ENCODE measurements around the gene IL1A.

IL1A gene

DNA sequence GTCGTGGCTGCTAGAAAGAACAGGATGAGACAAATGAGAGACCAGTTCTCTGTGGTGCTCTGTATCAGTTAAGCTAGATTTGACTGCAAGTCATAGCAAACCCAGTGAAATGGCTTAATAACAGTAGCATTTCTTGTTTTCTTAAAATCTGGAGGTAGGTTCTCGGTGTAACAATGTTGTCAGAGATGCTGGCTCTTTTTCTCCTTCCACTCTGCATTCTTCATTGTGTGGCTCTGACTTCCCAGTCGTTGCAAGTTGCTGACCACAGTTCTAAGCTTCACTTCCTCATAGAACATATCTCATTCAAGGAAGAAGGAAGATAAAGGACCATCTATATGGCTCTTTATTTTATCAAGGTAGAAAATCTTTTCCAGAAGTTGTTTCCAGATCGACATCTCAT, 12.0 kb downstream of the IL1A start:
- POLR2A ChIA-PET: no interaction called here
- DNase-seq (ENCODE audit: extremely low spot score): no peak
- CTCF ChIA-PET: no interaction called here
- no peak for TF ChIP-seq FOXK2 (IDR thresholded peaks at IDR 0.05)
- TF ChIP-seq FOXA1 (IDR thresholded peaks at IDR 0.05): no peak
- TF ChIP-seq ARNT (IDR thresholded peaks at IDR 0.05): no peak
- no peak for TF ChIP-seq BHLHE40 (IDR thresholded peaks at IDR 0.05; ENCODE audit: borderline replicate concordance)

DNA sequence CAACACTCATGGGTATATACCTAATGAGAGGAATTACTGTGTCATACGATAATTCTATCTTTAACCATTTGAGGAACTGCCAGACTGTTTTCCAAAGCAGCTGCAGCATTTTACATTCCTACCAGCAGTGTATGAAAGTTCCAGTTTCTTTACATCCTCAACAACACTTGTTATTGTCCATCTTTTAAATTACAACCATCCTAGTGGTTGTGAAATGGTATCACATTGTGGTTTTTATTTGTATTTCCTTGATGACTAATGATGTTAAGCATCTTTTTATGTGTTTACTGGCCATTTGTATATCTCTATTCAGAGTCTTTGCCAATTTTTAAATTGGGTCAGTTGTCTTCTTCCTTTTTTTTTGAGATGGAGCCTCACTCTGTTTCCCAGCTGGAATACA, 15.9 kb downstream of the IL1A start:
- CTCF ChIA-PET: no interaction called here
- no peak for DNase-seq (ENCODE audit: extremely low spot score)
- TF ChIP-seq ELF4 (IDR thresholded peaks at IDR 0.05): no peak
- TF ChIP-seq ZNF384 (IDR thresholded peaks at IDR 0.05): no peak
- no peak for TF ChIP-seq LEF1 (IDR thresholded peaks at IDR 0.05; ENCODE audit: borderline replicate concordance)
- no peak for TF ChIP-seq ARNT (IDR thresholded peaks at IDR 0.05)
- no peak for TF ChIP-seq SP1 (IDR thresholded peaks at IDR 0.05)
- TF ChIP-seq, protein P1, sequence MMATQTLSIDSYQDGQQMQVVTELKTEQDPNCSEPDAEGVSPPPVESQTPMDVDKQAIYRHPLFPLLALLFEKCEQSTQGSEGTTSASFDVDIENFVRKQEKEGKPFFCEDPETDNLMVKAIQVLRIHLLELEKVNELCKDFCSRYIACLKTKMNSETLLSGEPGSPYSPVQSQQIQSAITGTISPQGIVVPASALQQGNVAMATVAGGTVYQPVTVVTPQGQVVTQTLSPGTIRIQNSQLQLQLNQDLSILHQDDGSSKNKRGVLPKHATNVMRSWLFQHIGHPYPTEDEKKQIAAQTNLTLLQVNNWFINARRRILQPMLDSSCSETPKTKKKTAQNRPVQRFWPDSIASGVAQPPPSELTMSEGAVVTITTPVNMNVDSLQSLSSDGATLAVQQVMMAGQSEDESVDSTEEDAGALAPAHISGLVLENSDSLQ (IDR thresholded peaks at IDR 0.05): no peak
- TF ChIP-seq L3MBTL2 (conservative IDR thresholded peaks at IDR 0.05): no peak
- no peak for TF ChIP-seq BHLHE40 (IDR thresholded peaks at IDR 0.05; ENCODE audit: borderline replicate concordance)
- TF ChIP-seq FOXA1 (IDR thresholded peaks at IDR 0.05): no peak
- no peak for TF ChIP-seq TARDBP (IDR thresholded peaks at IDR 0.05)
- no peak for TF ChIP-seq HDGF (IDR thresholded peaks at IDR 0.05; ENCODE audit: borderline replicate concordance)
- TF ChIP-seq CTBP1 (IDR thresholded peaks at IDR 0.05; ENCODE audit: borderline replicate concordance): no peak
- no peak for TF ChIP-seq FOXK2 (IDR thresholded peaks at IDR 0.05)
- no peak for TF ChIP-seq FOXM1 (IDR thresholded peaks at IDR 0.05; ENCODE audit: borderline replicate concordance)
- no peak for TF ChIP-seq NFRKB (IDR thresholded peaks at IDR 0.05)
- no peak for TF ChIP-seq SUZ12 (IDR thresholded peaks at IDR 0.05)
- POLR2A ChIA-PET: no interaction called here

DNA sequence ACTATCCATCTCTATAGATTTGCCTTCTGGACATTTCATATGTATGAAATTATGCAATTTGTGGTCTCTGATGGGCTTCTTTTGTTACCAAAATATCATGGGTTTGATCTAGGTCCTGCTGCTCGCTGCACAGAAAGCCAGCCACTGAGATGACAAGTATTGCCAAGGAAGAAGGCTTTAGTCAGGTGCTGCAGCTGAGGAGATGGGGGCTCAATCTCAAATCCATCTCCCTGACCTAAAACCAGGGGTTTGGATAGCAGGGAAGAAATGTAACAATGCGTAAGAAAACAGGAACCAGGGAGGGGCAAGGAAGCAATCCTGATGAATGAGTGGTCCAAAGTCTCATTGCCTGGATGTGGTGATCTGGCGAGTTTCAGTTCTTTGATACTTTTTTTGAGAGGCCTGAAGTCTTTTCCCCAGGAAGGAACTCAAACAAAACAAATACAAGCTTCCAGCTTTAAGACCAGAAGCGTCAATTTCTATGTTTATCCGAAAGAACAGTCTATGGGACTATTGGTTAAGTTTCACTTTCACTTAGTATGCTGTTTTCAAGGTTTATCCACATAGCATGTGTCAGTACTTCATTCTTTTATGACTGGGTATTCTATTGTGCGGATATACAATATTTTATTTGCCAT, 16.5 kb downstream of the IL1A start:
- TF ChIP-seq HDGF (IDR thresholded peaks at IDR 0.05; ENCODE audit: borderline replicate concordance) (no peak), LEF1 (IDR thresholded peaks at IDR 0.05; ENCODE audit: borderline replicate concordance) (no peak), SUZ12 (IDR thresholded peaks at IDR 0.05) (no peak), ELF4 (IDR thresholded peaks at IDR 0.05) (no peak), CTBP1 (IDR thresholded peaks at IDR 0.05; ENCODE audit: borderline replicate concordance) (no peak), ARNT (IDR thresholded peaks at IDR 0.05) (no peak), ZNF384 (IDR thresholded peaks at IDR 0.05) (no peak), FOXA1 (IDR thresholded peaks at IDR 0.05) (no peak), SP1 (IDR thresholded peaks at IDR 0.05) (no peak), TARDBP (IDR thresholded peaks at IDR 0.05) (no peak), L3MBTL2 (conservative IDR thresholded peaks at IDR 0.05) (no peak), FOXK2 (IDR thresholded peaks at IDR 0.05) (no peak), NFRKB (IDR thresholded peaks at IDR 0.05) (no peak), BHLHE40 (IDR thresholded peaks at IDR 0.05; ENCODE audit: borderline replicate concordance) (no peak)
- TF ChIP-seq, protein P1 (IDR thresholded peaks at IDR 0.05): no peak
- ChIA-PET POLR2A (no interaction called here), CTCF (no interaction called here)
- no peak for DNase-seq (ENCODE audit: extremely low spot score)

DNA sequence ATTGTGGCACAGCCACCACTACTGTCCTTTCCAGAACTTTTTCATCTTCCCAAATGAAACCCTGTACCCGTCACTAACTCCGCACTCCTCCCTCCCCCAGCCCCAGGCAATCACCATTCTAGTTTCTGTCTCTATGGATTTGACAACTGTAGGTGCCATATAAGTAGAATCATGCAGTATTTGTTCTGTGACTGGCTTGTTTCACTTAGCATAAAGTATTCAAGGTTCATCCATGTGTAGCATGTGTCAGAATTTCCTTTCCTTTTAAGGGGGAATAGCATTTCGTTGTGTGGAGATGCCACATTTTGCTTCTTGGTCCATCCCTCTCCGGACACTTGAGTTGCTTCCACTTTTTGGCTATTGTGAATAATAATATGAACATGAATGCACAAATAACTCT, 19.0 kb downstream of the IL1A start:
- no peak for DNase-seq (ENCODE audit: extremely low spot score)
- TF ChIP-seq FOXK2 (IDR thresholded peaks at IDR 0.05): no peak
- TF ChIP-seq HDGF (IDR thresholded peaks at IDR 0.05; ENCODE audit: borderline replicate concordance): no peak
- no peak for TF ChIP-seq TARDBP (IDR thresholded peaks at IDR 0.05)
- TF ChIP-seq CTBP1 (IDR thresholded peaks at IDR 0.05; ENCODE audit: borderline replicate concordance): no peak
- TF ChIP-seq SUZ12 (IDR thresholded peaks at IDR 0.05): no peak
- no peak for TF ChIP-seq FOXM1 (IDR thresholded peaks at IDR 0.05; ENCODE audit: borderline replicate concordance)
- TF ChIP-seq ELF4 (IDR thresholded peaks at IDR 0.05): no peak
- TF ChIP-seq ZNF384 (IDR thresholded peaks at IDR 0.05): no peak
- no peak for TF ChIP-seq L3MBTL2 (conservative IDR thresholded peaks at IDR 0.05)
- no peak for TF ChIP-seq FOXA1 (IDR thresholded peaks at IDR 0.05)
- no peak for TF ChIP-seq LEF1 (IDR thresholded peaks at IDR 0.05; ENCODE audit: borderline replicate concordance)
- TF ChIP-seq NFRKB (IDR thresholded peaks at IDR 0.05): no peak
- TF ChIP-seq BHLHE40 (IDR thresholded peaks at IDR 0.05; ENCODE audit: borderline replicate concordance): no peak
- TF ChIP-seq ARNT (IDR thresholded peaks at IDR 0.05): no peak
- TF ChIP-seq, protein P1 (IDR thresholded peaks at IDR 0.05): no peak
- no peak for TF ChIP-seq SP1 (IDR thresholded peaks at IDR 0.05)
- CTCF ChIA-PET: interaction anchor here (0.7 kb wide), 1 partner anchor 120 kb away, joined by 3 read pairs; no protein-coding TSS in a partner anchor
- POLR2A ChIA-PET: interaction anchor here (1.3 kb wide), 1 partner anchor 105 kb away, joined by 3 read pairs; no protein-coding TSS in a partner anchor

DNA sequence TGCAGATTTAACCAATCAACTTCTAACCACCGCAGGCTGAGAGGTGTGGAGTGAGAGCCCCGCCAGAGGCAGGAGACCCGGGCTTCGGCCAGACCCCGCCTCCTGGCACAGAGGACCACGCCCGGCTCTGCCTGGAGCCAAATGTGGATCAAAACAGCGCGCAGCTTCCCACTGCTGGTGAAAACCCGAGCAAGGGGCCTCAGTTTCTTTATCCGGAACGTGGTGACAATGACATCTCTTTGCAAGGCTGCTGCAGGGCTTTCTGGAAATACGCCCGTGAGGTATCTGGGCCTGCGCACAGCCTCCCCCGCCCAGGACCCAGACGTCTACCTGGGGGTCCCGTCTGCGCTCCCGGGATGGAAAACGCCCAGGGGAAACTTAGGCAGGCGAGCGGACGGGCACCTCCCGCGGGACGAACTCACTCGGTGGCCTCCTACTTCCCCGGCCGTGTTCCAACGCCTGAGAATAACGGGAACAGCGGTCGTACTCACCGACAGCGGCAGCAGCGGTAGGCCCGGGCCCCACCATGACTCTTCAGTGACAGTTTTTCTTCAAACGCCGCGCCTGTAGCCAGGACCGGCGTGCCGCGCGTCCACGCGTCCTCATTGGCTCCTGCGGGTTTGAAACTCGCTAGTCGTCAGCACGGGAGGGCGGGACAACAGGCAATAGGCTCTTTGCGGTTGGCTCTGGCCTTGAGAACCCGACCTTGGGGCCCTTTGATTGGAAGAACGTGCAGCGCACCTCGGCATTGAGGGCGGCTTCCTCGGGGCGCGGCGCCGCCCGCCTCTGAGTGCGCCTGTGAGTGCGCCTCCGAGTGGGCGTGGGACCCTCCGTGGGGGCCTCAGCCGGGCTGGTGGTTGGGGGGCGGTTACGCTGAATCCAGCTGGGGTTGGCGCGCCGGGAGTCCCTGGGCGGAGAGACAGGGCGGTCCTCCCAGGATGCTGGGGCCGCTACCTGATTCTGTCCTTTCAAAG, 19.9 kb downstream of the IL1A start, which contains the start of gene CKAP2L:
Gene CKAP2L (minus strand): TSS at position 539 of the 974 bp plus-strand sequence. CDS start 11 bp downstream, at position 528.
- ChIA-PET CTCF (interaction anchor here (0.7 to 1.1 kb wide), 3 partner anchors 15 to 121 kb away, joined by 3 to 4 read pairs (median 3); no protein-coding TSS in a partner anchor), POLR2A (interaction anchor here (0.6 to 1.3 kb wide), 2 partner anchors 106 to 182 kb away, joined by 3 read pairs; no protein-coding TSS in a partner anchor)
- TF ChIP-seq ZNF384 (IDR thresholded peaks at IDR 0.05): no peak
- peak; percentile 68 for TF ChIP-seq L3MBTL2 (conservative IDR thresholded peaks at IDR 0.05)
- no peak for TF ChIP-seq FOXA1 (IDR thresholded peaks at IDR 0.05)
- TF ChIP-seq FOXK2 (IDR thresholded peaks at IDR 0.05): no peak
- peak; percentile 99 for TF ChIP-seq FOXM1 (IDR thresholded peaks at IDR 0.05; ENCODE audit: borderline replicate concordance)
- TF ChIP-seq CTBP1 (IDR thresholded peaks at IDR 0.05; ENCODE audit: borderline replicate concordance): no peak
- TF ChIP-seq HDGF (IDR thresholded peaks at IDR 0.05; ENCODE audit: borderline replicate concordance): no peak
- TF ChIP-seq, protein P1 (IDR thresholded peaks at IDR 0.05): peak; percentile 52; the same call in 1 of the 2 replicates
- no peak for TF ChIP-seq SP1 (IDR thresholded peaks at IDR 0.05)
- no peak for TF ChIP-seq BHLHE40 (IDR thresholded peaks at IDR 0.05; ENCODE audit: borderline replicate concordance)
- no peak for TF ChIP-seq TARDBP (IDR thresholded peaks at IDR 0.05)
- TF ChIP-seq SUZ12 (IDR thresholded peaks at IDR 0.05): no peak
- TF ChIP-seq ARNT (IDR thresholded peaks at IDR 0.05): no peak
- no peak for TF ChIP-seq LEF1 (IDR thresholded peaks at IDR 0.05; ENCODE audit: borderline replicate concordance)
- TF ChIP-seq ELF4 (IDR thresholded peaks at IDR 0.05): no peak
- peak; percentile 94 for DNase-seq (ENCODE audit: extremely low spot score)
